ENCODE data around the gene SSBP3.

- no peak; a peak in 1 of 4 replicates for TF ChIP-seq CTCF (conservative IDR thresholded peaks at IDR 0.05; ENCODE audit: low read depth in 2 of 2)
- no peak for TF ChIP-seq EZH2phosphoT487 (IDR thresholded peaks at IDR 0.05; ENCODE audit: unreplicated experiment)
- no peak for TF ChIP-seq EZH2 (IDR thresholded peaks at IDR 0.05; ENCODE audit: low read depth, unreplicated experiment)
- no peak for TF ChIP-seq POLR2AphosphoS5 (IDR thresholded peaks at IDR 0.05; ENCODE audit: low read depth)
- no peak for TF ChIP-seq REST (IDR thresholded peaks at IDR 0.05; ENCODE audit: unreplicated experiment)
- no peak for TF ChIP-seq ETS1 (IDR thresholded peaks at IDR 0.05)
These were observed 187.1 kb downstream of the SSBP3 start for GRCh38 chr1:54218883-54219687.
